ENCODE results near the gene RPS6KL1.
A peak's percentile ranks its signal among the peaks of the same experiment; 100 is the strongest.

Gene RPS6KL1

DNA sequence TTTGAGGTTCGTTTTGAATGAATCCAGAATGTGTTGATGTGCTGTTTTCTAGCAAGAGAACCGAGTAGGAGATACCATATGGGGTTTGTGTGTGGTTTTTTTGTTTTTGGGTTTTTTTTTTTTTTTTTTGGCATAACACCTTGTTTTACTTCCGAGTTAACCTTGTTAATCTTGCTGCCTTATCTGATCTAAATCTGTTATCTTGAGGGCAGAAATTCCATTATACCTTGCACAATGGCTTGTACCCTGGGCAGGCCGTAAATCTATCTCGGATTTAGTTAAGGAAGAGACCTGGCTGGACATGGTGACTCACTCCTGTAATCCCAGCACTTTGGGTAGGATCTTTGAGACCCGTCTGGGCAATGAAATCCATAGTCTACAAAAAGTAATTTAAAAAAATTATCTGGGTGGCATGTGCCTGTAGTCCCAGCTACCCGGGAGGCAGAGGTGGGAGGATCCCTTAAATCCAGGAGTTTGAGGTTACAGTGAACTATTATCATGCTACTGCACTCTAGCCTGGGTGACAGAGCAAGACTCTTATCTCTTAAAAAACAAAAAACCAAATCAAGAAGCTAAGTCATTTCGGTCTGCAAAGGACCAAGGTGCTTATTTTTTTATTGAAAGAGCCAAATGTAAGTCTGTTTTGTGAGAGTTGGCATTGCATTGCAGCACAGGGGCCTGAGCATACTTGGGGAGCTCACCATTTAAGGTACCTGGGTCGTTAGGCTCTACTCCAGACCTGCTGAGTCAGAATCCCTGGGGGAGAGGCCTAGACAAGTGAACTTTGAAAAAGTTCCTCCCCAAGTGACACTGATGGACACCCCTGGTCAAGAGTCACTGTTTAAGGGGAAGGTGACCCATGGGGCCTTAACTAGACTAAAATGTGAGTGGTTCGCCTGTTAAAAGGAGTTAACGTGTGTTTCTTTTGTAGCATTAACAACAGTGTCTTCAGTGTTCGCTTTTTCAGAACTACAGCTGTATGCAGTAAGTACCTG, 34.6 kb downstream of the RPS6KL1 start:
- Mint-ChIP-seq H3K4me3 (no peak overlapping the region), H3K36me3 (ENCODE audit: low read depth) (peaks cover 92% of the 10 kb centered on the region), H3K27ac (no peak overlapping the region), H3K4me1 (ENCODE audit: low read depth) (peaks cover 42% of the 10 kb centered on the region), H3K27me3 (no peaks in the 10 kb centered on the region), H3K9me3 (no peaks in the 10 kb centered on the region)
- intact Hi-C loops (cut with micrococcal nuclease) = no loop called here

DNA sequence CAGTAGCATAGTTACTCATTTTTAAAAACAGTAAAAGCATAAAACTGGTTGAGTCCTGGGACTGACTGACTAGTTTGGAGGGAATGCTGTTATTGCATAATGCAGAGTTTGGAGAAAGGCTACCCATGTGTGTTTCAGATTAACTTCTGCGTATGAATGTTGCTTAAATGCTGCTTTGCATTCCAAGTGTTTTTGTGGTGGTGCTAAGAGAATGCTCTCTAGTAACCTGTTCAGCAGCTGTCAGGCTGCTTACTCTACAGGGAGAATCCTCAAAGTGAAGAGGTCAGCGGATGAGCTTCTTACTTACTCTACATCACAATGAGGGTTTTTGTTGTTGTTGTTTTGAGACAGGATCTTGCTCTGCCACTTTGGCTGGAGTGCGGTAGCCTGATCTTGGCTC, 37.1 kb downstream of the RPS6KL1 start:
- Mint-ChIP-seq H3K4me1 (ENCODE audit: low read depth) (peaks cover 36% of the 10 kb centered on the region), H3K4me3 (no peak overlapping the region), H3K9me3 (no peaks in the 10 kb centered on the region), H3K27ac (no peak overlapping the region), H3K36me3 (ENCODE audit: low read depth) (peaks cover 85% of the 10 kb centered on the region), H3K27me3 (no peaks in the 10 kb centered on the region)
- intact Hi-C loops (cut with micrococcal nuclease) = no loop called here

DNA sequence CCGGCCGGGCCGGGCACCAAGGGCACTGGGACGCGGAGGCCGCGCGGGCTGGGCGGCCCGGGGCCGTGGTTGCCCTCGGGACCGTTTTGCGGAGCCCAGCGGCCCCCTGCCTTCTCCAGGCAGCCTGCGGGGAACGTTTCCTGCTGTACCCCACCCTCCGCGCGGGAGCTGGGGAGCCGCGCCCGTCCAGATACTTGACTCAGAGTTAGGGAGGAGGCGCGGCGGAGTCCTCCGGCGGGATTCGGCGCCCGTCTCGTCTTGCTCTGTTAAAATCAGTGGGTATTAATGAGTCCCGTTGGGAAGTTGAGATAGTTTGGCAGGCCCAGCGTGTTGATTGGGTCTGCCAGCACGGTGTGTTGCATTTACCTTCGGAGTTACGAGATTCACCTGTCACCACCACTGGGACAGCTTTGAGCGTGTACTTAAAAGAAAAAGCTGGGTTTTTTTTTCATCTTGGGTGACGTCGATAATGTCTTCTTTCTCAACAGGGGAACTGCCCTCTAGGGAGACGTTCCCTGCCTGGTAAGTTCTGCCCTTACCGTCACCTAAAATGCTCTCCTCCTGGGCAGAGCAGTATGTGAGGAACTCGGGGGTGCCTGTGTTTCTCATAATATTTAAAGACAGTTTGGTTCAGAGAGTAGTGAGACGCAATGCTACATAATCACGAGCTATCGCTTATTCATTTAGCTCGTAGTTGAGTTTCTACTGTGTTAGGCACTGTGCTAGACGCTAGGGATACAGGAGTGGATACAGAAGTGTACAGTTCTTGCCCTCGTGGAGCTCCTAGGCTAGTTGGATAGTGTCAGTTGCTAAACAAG, 40.7 kb downstream of the RPS6KL1 start:
- intact Hi-C loops (cut with micrococcal nuclease) = no loop called here
- H3K9me3 Mint-ChIP-seq = no peaks in the 10 kb centered on the region
- H3K36me3 Mint-ChIP-seq (ENCODE audit: low read depth) = peaks cover 52% of the 10 kb centered on the region
- H3K4me1 Mint-ChIP-seq (ENCODE audit: low read depth) = peaks cover 46% of the 10 kb centered on the region
- peak overlapping the region; percentile 92 for H3K4me3 Mint-ChIP-seq
- H3K27me3 Mint-ChIP-seq = no peaks in the 10 kb centered on the region
- peak overlapping the region; percentile 91 for H3K27ac Mint-ChIP-seq

DNA sequence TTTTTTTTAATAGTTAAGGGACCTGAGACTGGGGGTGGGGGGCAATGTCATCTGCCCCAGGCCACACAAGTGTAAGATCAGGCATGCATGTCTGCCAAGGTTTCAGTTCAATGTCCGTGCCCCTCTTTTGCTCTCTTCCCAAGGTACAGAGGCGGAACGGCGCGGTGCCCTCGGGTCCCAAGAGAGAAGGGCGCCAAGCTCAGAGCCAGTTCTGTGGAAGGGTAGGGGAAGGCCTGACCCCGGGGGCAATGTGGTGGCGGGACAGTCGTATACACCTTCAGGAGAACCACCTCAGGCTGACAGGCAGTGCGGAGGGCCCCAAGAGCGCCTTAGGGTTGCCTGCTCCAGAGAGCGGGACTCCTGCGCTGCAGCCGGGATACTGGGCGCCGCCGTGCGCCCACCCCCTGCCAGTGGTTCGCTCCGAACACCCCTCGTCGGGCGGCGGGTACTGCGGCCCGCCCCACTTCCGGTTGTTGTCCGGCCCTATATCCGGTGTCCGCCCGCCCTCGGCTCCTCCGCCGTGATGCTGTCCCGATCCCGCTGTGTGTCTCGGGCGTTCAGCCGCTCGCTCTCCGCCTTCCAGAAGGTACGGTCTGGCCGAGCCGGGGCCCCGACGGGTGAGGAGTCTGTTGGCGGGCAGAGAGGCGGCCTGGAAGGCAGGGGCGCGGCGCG, 41.5 kb downstream of the RPS6KL1 start, which contains the start of gene DLST:
TSS of gene DLST (plus strand) at position 486 of the 672 bp plus-strand sequence. CDS start at position 524, 38 bp downstream.
- Mint-ChIP-seq H3K36me3 (ENCODE audit: low read depth) (peaks cover 49% of the 10 kb centered on the region), H3K4me1 (ENCODE audit: low read depth) (peaks cover 49% of the 10 kb centered on the region), H3K27me3 (no peaks in the 10 kb centered on the region), H3K27ac (peak within 1 kb of the TSS; percentile 91), H3K9me3 (no peaks in the 10 kb centered on the region), H3K4me3 (peak within 1 kb of the TSS; percentile 92)
- intact Hi-C loops (cut with micrococcal nuclease) = no loop called here

DNA sequence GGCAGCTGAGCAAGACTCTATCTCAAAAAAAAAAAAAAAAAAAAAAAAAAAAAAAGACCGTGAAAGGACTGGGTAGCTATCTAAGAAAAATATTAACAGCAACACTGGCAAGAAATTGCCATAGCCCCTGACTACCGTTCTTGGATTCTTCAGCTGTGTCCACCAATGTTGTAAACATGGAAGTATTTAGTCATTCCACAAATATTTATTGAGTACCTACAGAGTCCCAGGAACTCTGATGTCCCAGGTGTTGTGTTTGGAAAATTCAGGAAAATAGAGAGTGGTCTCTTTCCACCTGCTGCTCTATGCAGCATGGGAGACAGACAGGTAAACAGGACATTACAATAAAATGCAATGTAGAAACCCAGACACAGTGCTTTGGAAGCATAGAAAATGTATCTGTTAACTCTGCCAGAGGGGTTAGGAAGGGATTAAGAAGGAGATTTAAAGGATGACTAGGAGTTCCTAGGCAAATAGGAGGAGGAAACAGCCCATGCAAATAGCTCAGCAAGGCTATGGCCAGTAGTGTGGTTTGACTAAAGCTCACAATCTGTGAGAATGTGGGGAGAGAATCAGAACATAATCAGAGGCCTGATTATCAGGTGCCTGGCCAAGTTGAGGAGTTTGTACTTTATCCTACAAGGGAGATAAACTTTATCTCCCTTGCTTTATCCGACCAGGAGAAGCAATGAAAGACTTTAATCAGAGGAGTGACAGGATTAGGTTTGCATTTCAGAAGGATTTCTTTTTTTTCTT, 43.5 kb downstream of the RPS6KL1 start:
- Mint-ChIP-seq H3K36me3 (ENCODE audit: low read depth) (peaks cover 30% of the 10 kb centered on the region), H3K9me3 (no peaks in the 10 kb centered on the region), H3K27me3 (no peaks in the 10 kb centered on the region), H3K4me3 (no peak overlapping the region), H3K4me1 (ENCODE audit: low read depth) (peaks cover 52% of the 10 kb centered on the region), H3K27ac (no peak overlapping the region)
- intact Hi-C loops (cut with micrococcal nuclease) = no loop called here

DNA sequence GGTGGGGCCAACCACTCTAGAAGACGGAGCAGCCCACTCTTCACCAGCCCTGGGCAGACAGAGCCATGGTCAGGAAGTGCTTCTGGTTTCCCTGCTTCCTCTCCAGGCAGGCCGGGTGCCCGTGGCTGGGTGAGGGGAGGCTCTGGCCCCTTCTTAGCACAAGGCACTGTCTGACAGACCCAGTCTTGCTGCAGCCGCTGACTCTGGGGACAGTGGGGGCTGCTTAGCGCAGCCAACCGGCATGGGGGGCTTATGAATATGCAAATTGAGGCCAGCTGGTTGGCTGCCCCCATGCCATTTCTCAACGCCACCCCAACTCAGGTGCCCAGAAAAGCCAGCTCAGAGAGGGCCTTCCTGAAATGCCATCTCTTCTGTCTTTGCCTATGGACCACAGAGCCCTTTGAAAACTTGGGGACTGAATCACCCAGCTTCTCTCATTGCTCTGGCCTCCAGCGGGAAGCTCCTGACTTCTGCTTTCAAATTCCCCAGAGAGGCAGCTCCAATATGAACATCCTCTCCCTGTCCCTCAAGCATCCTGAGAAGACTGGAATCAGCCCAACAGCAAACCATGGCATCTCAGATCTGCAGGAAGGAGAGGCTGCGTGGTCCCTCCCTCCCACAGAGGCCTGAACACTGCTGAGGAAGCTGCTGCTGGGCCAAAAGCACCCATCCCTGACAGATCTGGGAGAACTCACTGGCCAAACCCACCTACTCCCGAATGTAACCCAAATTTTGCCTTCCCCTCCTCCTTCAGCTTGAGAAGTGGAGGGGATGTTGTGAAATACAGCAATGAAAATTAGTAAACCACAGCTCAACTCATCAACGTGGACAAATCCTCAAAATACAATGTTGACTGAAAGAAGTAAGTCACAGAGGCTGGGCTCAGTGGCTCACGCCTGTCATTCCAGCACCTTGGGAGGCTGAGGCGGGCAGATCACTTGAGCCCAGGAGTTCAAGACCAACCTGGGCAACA, 46.8 kb downstream of the RPS6KL1 start, which contains the start of gene PROX2:
TSS of gene PROX2 (minus strand) at position 205 of the 973 bp plus-strand sequence. CDS start 12,311 bp downstream, outside the sequence.
- Mint-ChIP-seq H3K36me3 (ENCODE audit: low read depth) (no peaks in the 10 kb centered on the region), H3K9me3 (no peaks in the 10 kb centered on the region), H3K4me1 (ENCODE audit: low read depth) (peaks cover 29% of the 10 kb centered on the region), H3K27ac (peak within 1 kb of the TSS; percentile 45), H3K4me3 (no peak within 1 kb of the TSS), H3K27me3 (no peaks in the 10 kb centered on the region)
- intact Hi-C loops (cut with micrococcal nuclease) = loop anchor here (2.0 kb wide), 1 partner anchor 13 kb away; no protein-coding TSS in a partner anchor

DNA sequence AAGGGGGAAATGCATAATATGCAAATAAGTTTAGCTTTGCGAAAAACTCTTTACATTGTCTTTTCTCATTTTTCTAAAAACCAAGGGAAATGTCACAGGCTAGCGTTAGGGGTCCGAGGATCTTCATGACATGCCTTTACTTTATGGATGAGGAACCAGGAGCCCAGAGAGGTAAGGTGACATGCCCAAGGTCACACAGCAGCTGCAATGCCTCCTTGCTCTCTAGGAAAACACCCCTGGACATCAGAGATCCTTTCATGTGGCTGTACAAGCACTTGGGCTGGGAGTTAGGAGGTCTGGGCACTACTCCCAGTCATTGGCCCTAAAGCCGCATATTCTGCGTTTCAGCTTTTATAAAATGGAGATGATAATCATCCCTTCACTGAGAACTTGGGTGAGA, 47.9 kb downstream of the RPS6KL1 start:
- Mint-ChIP-seq H3K27ac (no peak overlapping the region), H3K4me3 (no peak overlapping the region), H3K9me3 (no peaks in the 10 kb centered on the region), H3K27me3 (no peaks in the 10 kb centered on the region), H3K4me1 (ENCODE audit: low read depth) (peaks cover 18% of the 10 kb centered on the region), H3K36me3 (ENCODE audit: low read depth) (no peaks in the 10 kb centered on the region)
- intact Hi-C loops (cut with micrococcal nuclease) = no loop called here

DNA sequence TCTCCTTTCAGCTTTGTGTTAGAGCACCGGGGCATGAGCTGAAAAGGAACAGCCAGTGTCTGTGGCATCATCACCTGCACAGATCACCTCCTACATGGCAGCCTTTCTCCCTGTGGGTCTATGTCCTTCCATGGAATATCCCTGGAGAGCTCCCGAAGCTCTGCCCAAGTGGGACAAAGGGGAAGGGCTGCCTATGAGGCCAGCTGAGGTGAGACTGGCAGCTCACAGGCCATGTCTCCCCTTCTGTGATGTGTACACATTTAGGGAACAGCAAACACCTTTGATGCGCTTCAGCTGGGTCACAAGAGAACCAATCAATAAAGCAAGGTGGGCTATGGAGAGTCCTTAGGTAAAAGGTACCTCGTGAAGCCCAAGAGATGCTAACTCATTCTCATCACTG, 51.2 kb downstream of the RPS6KL1 start:
- Mint-ChIP-seq H3K36me3 (ENCODE audit: low read depth) (no peaks in the 10 kb centered on the region), H3K4me3 (no peak overlapping the region), H3K27ac (no peak overlapping the region), H3K4me1 (ENCODE audit: low read depth) (peaks cover 24% of the 10 kb centered on the region), H3K27me3 (no peaks in the 10 kb centered on the region), H3K9me3 (no peaks in the 10 kb centered on the region)
- intact Hi-C loops (cut with micrococcal nuclease) = no loop called here

DNA sequence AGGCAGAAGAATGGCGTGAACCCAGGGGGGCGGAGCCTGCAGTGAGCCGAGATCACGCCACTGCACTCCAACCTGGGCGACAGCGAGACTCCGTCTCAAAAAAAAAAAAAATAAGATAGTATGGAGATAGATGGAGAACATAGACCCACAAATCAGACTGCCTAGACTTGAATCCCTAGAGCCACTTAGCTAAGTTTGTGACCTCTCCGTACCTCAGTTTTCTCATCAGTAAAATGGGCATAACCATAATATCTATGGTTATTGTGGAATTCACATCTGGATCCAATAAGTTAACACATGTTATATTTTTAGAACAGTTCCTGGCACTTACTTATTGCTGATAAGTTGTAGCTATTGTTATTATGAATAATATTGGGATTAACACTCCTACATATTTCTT, 54.3 kb downstream of the RPS6KL1 start:
- Mint-ChIP-seq H3K9me3 (no peaks in the 10 kb centered on the region), H3K27me3 (peaks cover 2% of the 10 kb centered on the region), H3K27ac (no peak overlapping the region), H3K4me1 (ENCODE audit: low read depth) (peaks cover 18% of the 10 kb centered on the region), H3K36me3 (ENCODE audit: low read depth) (no peaks in the 10 kb centered on the region), H3K4me3 (no peak overlapping the region)
- intact Hi-C loops (cut with micrococcal nuclease) = no loop called here

DNA sequence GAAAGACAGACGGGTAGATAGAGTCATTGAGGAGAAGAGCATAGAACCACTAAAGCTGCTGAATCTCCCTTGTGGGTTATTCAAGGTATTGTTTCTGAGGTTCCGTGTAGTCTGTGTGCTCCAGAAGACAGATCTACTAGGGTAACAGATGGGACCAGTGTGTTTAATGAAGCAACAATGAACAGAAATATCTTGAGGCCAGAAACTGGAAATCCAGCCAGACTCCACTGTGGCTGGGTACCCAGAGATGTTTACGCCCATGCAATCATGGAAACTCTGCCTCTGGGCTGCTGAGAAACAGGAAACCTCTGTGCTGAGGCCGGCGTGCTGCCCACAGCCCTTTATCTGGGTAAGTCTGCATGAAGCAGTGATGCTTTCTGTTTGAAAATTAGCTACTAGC, 55.4 kb downstream of the RPS6KL1 start:
- Mint-ChIP-seq H3K9me3 (no peaks in the 10 kb centered on the region), H3K4me3 (no peak overlapping the region), H3K27ac (no peak overlapping the region), H3K36me3 (ENCODE audit: low read depth) (no peaks in the 10 kb centered on the region), H3K4me1 (ENCODE audit: low read depth) (peaks cover 28% of the 10 kb centered on the region), H3K27me3 (peaks cover 2% of the 10 kb centered on the region)
- intact Hi-C loops (cut with micrococcal nuclease) = no loop called here

DNA sequence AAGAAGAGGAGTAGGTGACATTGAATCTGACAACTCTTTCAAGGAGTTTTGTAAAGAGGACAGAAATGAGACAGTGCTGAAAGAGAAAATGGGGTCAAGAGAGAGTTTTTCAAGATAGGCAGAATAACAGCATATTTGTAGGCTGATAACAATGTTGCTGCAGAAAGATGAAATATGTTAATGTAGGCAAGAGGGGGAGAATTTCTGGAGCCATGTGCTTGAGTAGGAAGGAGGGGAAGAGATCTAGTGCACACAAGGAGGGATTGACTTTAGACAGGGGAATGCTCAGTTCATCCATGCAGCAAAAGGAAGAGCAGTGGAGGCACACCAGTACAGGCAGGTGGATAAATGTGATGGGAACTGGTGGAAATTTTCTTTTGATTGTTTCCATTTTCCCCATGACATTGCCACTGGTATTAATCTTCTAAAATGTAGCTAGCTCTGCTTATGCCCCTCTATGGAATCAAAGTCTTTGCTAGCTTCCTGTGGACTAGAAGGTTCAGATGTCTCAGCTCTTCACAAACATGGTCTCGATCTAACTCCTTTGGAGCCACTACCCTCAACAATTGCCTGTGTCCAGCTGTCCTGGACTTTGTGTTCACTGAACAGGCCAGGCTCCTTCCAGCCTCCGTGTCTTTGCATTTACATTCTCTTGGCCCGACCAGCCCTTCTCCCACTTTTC, 56.2 kb downstream of the RPS6KL1 start:
- Mint-ChIP-seq H3K4me3 (no peak overlapping the region), H3K27ac (no peak overlapping the region), H3K36me3 (ENCODE audit: low read depth) (no peaks in the 10 kb centered on the region), H3K27me3 (peaks cover 2% of the 10 kb centered on the region), H3K9me3 (no peaks in the 10 kb centered on the region), H3K4me1 (ENCODE audit: low read depth) (peaks cover 37% of the 10 kb centered on the region)
- intact Hi-C loops (cut with micrococcal nuclease) = no loop called here

DNA sequence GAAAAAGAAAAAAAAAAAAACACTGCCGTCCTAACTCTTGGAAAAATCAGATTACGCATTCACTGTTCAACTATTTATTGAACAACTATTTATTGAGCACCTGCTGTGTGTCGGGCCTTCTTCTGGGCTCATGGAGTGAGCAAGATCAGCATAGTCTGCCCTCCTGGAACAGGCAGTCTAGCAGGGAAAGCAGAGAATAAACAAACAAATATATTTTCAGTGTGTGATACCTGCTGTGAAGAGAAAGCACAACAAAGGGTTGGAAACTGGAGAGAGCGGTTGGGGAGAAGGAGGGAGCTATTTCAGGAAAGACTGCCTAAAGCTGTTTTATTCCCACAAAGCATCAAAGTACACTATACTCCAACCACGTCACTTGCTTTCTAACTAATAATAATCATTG, 57.9 kb downstream of the RPS6KL1 start:
- Mint-ChIP-seq H3K27me3 (peaks cover 2% of the 10 kb centered on the region), H3K36me3 (ENCODE audit: low read depth) (no peaks in the 10 kb centered on the region), H3K9me3 (no peaks in the 10 kb centered on the region), H3K4me1 (ENCODE audit: low read depth) (peaks cover 38% of the 10 kb centered on the region), H3K4me3 (no peak overlapping the region), H3K27ac (no peak overlapping the region)
- intact Hi-C loops (cut with micrococcal nuclease) = no loop called here
